Glomerular endothelial cell (primary cell): Measurements from ENCODE around the gene RPL37A. TPM values are rescaled to one million over a fixed set of nuclear protein-coding genes. Genes with fewer than 3 reads are reported as not detected.
A peak's percentile ranks its signal among the peaks of the same experiment; 100 is the strongest.
"Not testable (repeated sequence)": the region's sequence is repeated elsewhere in the genome, so short reads cannot be mapped to it uniquely, and the experiment has no call there.

Source experiments
- DNase-seq: peaks from one replicate; pipeline ENCODE4 v3.0.0-alpha.2; 2011; ENCODE audit warnings: low read depth, low spot score; ENCODE audit errors: extremely low read depth
- total RNA-seq: library from RNA; depleted of rRNA; stranded (reverse); fragments of >200 nt; gene quantifications from 2 replicates; pipeline ENCODE4 v1.2.3, GENCODE V29; 2015

Gene RPL37A
- total RNA-seq, 1 donor from 2014 or later: 1,125 TPM

- no peak for DNase-seq
These were observed 18.2 kb downstream of the RPL37A start for GRCh38 chr2:216516730-216517350.

- DNase-seq: no peak
These were observed 19.0 kb downstream of the RPL37A start for GRCh38 chr2:216517447-216518225.

- not testable (repeated sequence) for DNase-seq
These were observed 20.0 kb downstream of the RPL37A start for GRCh38 chr2:216518566-216519119.

- DNase-seq: peak; percentile 65
These were observed 20.6 kb downstream of the RPL37A start for GRCh38 chr2:216519154-216519762.

GRCh38 chr2:216520112-216520511, 21.5 kb downstream of the RPL37A start:
- DNase-seq: no peak

GRCh38 chr2:216522892-216523502, 24.4 kb downstream of the RPL37A start:
- no peak for DNase-seq

- DNase-seq: no peak
These were observed 27.3 kb downstream of the RPL37A start for GRCh38 chr2:216525972-216526371.

GRCh38 chr2:216526939-216527338, 28.3 kb downstream of the RPL37A start:
- no peak for DNase-seq

- no peak for DNase-seq
These were observed 29.0 kb downstream of the RPL37A start for GRCh38 chr2:216527600-216527999.

- no peak for DNase-seq
These were observed 33.9 kb downstream of the RPL37A start for GRCh38 chr2:216532562-216532961.

GRCh38 chr2:216533609-216534008, 35.0 kb downstream of the RPL37A start:
- no peak for DNase-seq

- no peak for DNase-seq
These were observed 36.2 kb downstream of the RPL37A start for GRCh38 chr2:216534809-216535208.

GRCh38 chr2:216535454-216535995, 36.9 kb downstream of the RPL37A start:
- peak; percentile 77 for DNase-seq

GRCh38 chr2:216536734-216537210, 38.1 kb downstream of the RPL37A start:
- no peak for DNase-seq

- DNase-seq: no peak
These were observed 38.7 kb downstream of the RPL37A start for GRCh38 chr2:216537366-216537765.

- no peak for DNase-seq
These were observed 39.9 kb downstream of the RPL37A start for GRCh38 chr2:216538538-216538937.

GRCh38 chr2:216539120-216539519, 40.5 kb downstream of the RPL37A start:
- DNase-seq: no peak

GRCh38 chr2:216539791-216540241, 41.2 kb downstream of the RPL37A start:
- DNase-seq: peak; percentile 20

- DNase-seq: no peak
These were observed 42.3 kb downstream of the RPL37A start for GRCh38 chr2:216540920-216541319.

GRCh38 chr2:216541505-216541904, 42.9 kb downstream of the RPL37A start:
- no peak for DNase-seq

- no peak for DNase-seq
These were observed 46.7 kb downstream of the RPL37A start for GRCh38 chr2:216545359-216545758.
